ENCODE data around the gene ARHGEF18. TPM values are rescaled to one million over a fixed set of nuclear protein-coding genes. Genes with fewer than 3 reads are reported as not detected.

Gene ARHGEF18
- total and polyA plus RNA-seq, 2 donors (not counting 1 experiment from before 2014, with no cell fraction given): 74.0 to 94.9 TPM

- CTCF ChIA-PET: interaction anchor here (0.6 kb wide), 1 partner anchor 166 kb away, joined by 4 read pairs; no protein-coding TSS in a partner anchor
- no peak for TF ChIP-seq EZH2 (IDR thresholded peaks at IDR 0.05; ENCODE audit: borderline replicate concordance, insufficient read depth, low read depth, low read length, poor library complexity, severe bottlenecking)
- TF ChIP-seq CTCF (IDR thresholded peaks at IDR 0.05): no peak
- Histone ChIP-seq H3K27ac (ENCODE audit: low read length in 2 of 2) (no peak overlapping the region), H3K4me2 (replicated peaks; ENCODE audit: low read depth, low read length, poor library complexity, severe bottlenecking) (no peak overlapping the region), H3K9me3 (ENCODE audit: control extremely low read depth in 1 of 3, control insufficient read depth in 2 of 3, insufficient read depth in 1 of 3, low read length in 2 of 3) (peaks cover 0 to 4% (median 0%) of the 10 kb centered on the region in 3 donors), H3K27me3 (replicated peaks in 1 of 4; ENCODE audit: control extremely low read depth in 1 of 4, control insufficient read depth in 3 of 4, insufficient read depth in 4 of 4, low read length in 3 of 4) (no peaks in the 10 kb centered on the region), H3K9ac (ENCODE audit: low read length) (no peak overlapping the region), H3K4me1 (ENCODE audit: control insufficient read depth in 2 of 2, insufficient read depth in 2 of 2, low read length in 2 of 2) (no peaks in the 10 kb centered on the region), H3K4me3 (ENCODE audit: control extremely low read depth in 1 of 5, extremely low read depth in 1 of 5, insufficient read depth in 1 of 5, low read depth in 2 of 5, low read length in 4 of 5) (no peak overlapping the region), H4K20me1 (ENCODE audit: control insufficient read depth, insufficient read depth, low read length, poor library complexity, severe bottlenecking) (no peaks in the 10 kb centered on the region), H3K79me2 (ENCODE audit: control insufficient read depth, insufficient read depth, low read length) (no peaks in the 10 kb centered on the region), H2AFZ (ENCODE audit: insufficient read depth, low read depth, low read length, poor library complexity, severe bottlenecking) (no peak overlapping the region), H3K36me3 (replicated peaks in 1 of 2; ENCODE audit: control extremely low read depth in 1 of 2, control insufficient read depth in 1 of 2, extremely low read depth in 1 of 2, insufficient read depth in 2 of 2, low read length in 1 of 2) (no peaks in the 10 kb centered on the region)
- no peak for DNase-seq
- no peak for ATAC-seq (ENCODE audit: low read depth)
- Mint-ChIP-seq H3K4me3 (no peak overlapping the region), H3K27ac (no peak overlapping the region), H3K4me1 (no peaks in the 10 kb centered on the region), H3K9me3 (ENCODE audit: insufficient read depth) (peaks cover 2% of the 10 kb centered on the region), H3K27me3 (no peaks in the 10 kb centered on the region)
- intact Hi-C loops (cut with micrococcal nuclease): no loop called here
- no CpG with 5 or more reads among the region's 2 CpGs for WGBS (ENCODE audit: insufficient coverage)
- POLR2A ChIA-PET: interaction anchor here (0.6 kb wide), 1 partner anchor 942 kb away, joined by 3 read pairs; no protein-coding TSS in a partner anchor
These were observed 30.6 kb upstream of the ARHGEF18 start for GRCh38 chr19:7318176-7318575.

GRCh38 chr19:7326105-7326877 is 22.4 kb upstream of the ARHGEF18 start:
- WGBS (ENCODE audit: insufficient coverage): 76% methylated on average over 3 of the region's 10 CpGs
- no peak overlapping the region for H3K9ac ChIP-seq (ENCODE audit: low read length)
- no peak overlapping the region for H3K4me2 ChIP-seq (replicated peaks; ENCODE audit: low read depth, low read length, poor library complexity, severe bottlenecking)
- Mint-ChIP-seq H3K4me1 (peaks cover 5% of the 10 kb centered on the region), H3K27ac (no peak overlapping the region), H3K27me3 (no peaks in the 10 kb centered on the region), H3K9me3 (ENCODE audit: insufficient read depth) (peaks cover 6% of the 10 kb centered on the region), H3K4me3 (no peak overlapping the region)
- intact Hi-C loops (cut with micrococcal nuclease): loop anchor here (1.0 kb wide), 1 partner anchor 177 kb away; no protein-coding TSS in a partner anchor
- H3K4me3 ChIP-seq (ENCODE audit: control extremely low read depth in 1 of 5, extremely low read depth in 1 of 5, insufficient read depth in 1 of 5, low read depth in 2 of 5, low read length in 4 of 5): no peak overlapping the region
- H3K27me3 ChIP-seq (replicated peaks in 1 of 4; ENCODE audit: control extremely low read depth in 1 of 4, control insufficient read depth in 3 of 4, insufficient read depth in 4 of 4, low read length in 3 of 4): no peaks in the 10 kb centered on the region
- H3K9me3 ChIP-seq (ENCODE audit: control extremely low read depth in 1 of 3, control insufficient read depth in 2 of 3, insufficient read depth in 1 of 3, low read length in 2 of 3): peaks cover 0 to 12% (median 3%) of the 10 kb centered on the region in 3 donors
- no peak overlapping the region for H2AFZ ChIP-seq (ENCODE audit: insufficient read depth, low read depth, low read length, poor library complexity, severe bottlenecking)
- TF ChIP-seq EZH2 (IDR thresholded peaks at IDR 0.05; ENCODE audit: borderline replicate concordance, insufficient read depth, low read depth, low read length, poor library complexity, severe bottlenecking) (no peak), CTCF (IDR thresholded peaks at IDR 0.05) (peak; percentile 22)
- H3K79me2 ChIP-seq (ENCODE audit: control insufficient read depth, insufficient read depth, low read length): peaks cover 8% of the 10 kb centered on the region
- H3K36me3 ChIP-seq (replicated peaks in 1 of 2; ENCODE audit: control extremely low read depth in 1 of 2, control insufficient read depth in 1 of 2, extremely low read depth in 1 of 2, insufficient read depth in 2 of 2, low read length in 1 of 2): no peaks in the 10 kb centered on the region
- ATAC-seq (ENCODE audit: low read depth) (no peak), DNase-seq (peak; percentile 51)
- POLR2A ChIA-PET: interaction anchor here (0.7 kb wide), 1 partner anchor 127 kb away, joined by 3 read pairs; no protein-coding TSS in a partner anchor
- peaks cover 8% of the 10 kb centered on the region in 2 donors for H3K4me1 ChIP-seq (ENCODE audit: control insufficient read depth in 2 of 2, insufficient read depth in 2 of 2, low read length in 2 of 2)
- CTCF ChIA-PET: interaction anchor here (0.6 to 6.7 kb wide), 18 partner anchors 13 to 1486 kb away, joined by 3 to 175 read pairs (median 4); partner anchors contain the start of gene FUT6
- H4K20me1 ChIP-seq (ENCODE audit: control insufficient read depth, insufficient read depth, low read length, poor library complexity, severe bottlenecking): no peaks in the 10 kb centered on the region
- no peak overlapping the region for H3K27ac ChIP-seq (ENCODE audit: low read length in 2 of 2)

Data from B cell (primary cell).